H1 (cell line): ENCODE results near the gene EZH1. TPM values are rescaled to one million over a fixed set of nuclear protein-coding genes. Genes with fewer than 3 reads are reported as not detected.

Experiments used
- CTCF ChIA-PET: fragments of 300-600 bp; sonication (Branson Sonifier 250); formaldehyde crosslinking; loops from one replicate; lab custom pipeline; 2021; ENCODE audit not compliant: partially characterized antibody; lab: Charles Lee
- POLR2A ChIA-PET: fragments of 300-600 bp; sonication (Branson Sonifier 250); formaldehyde crosslinking; loops from one replicate; lab custom pipeline; 2021; ENCODE audit warnings: inconsistent platforms; ENCODE audit not compliant: partially characterized antibody; lab: Charles Lee
- DNase-seq, 2 experiments: peaks; one replicate each; pipeline versions ENCODE4 v3.0.0 to v3.0.0-alpha.2; 2010 to 2022; ENCODE audit warnings: low spot score in 2 of 2, low read depth in 1 of 2, mixed read lengths in 1 of 2
- FAIRE-seq: peaks from 2 replicates; lab custom pipeline; 2011; peaks lifted over from hg19 to GRCh38; lab: Jason Lieb, UNC
- H2AFZ ChIP-seq: 2 replicates; pipeline ENCODE4 v1.8.1; 2012; ENCODE audit warnings: low read length, inconsistent platforms
- H2AK5ac ChIP-seq: 2 replicates; pipeline ENCODE4 v1.6.1; 2013; ENCODE audit warnings: low read depth, low read length
- H2BK120ac ChIP-seq: replicated peaks from 2 replicates; pipeline ENCODE3; 2013; ENCODE audit warnings: low read depth, low read length, inconsistent platforms
- H2BK12ac ChIP-seq: 2 replicates; pipeline ENCODE4 v1.6.1; 2013; ENCODE audit warnings: low read depth, low read length
- H2BK15ac ChIP-seq: 2 replicates; pipeline ENCODE4 v1.6.1; 2013; ENCODE audit warnings: low read length
- H2BK20ac ChIP-seq: 2 replicates; pipeline ENCODE4 v1.6.1; 2013; ENCODE audit warnings: low read length
- H2BK5ac ChIP-seq: 2 replicates; pipeline ENCODE4 v1.6.1; 2013; ENCODE audit warnings: low read depth, low read length
- H3K14ac ChIP-seq: 2 replicates; pipeline ENCODE4 v1.6.1; 2013; ENCODE audit warnings: inconsistent platforms; ENCODE audit not compliant: insufficient read length
- H3K18ac ChIP-seq: 2 replicates; pipeline ENCODE4 v1.6.1; 2013; ENCODE audit warnings: low read length; ENCODE audit errors: extremely low read depth
- H3K23ac ChIP-seq: 2 replicates; pipeline ENCODE4 v1.6.1; 2013; ENCODE audit warnings: inconsistent platforms; ENCODE audit not compliant: insufficient read length
- H3K23me2 ChIP-seq: 2 replicates; pipeline ENCODE4 v1.6.1; 2013; ENCODE audit warnings: low read depth, low read length
- H3K27ac ChIP-seq: 2 replicates; pipeline ENCODE4 v1.6.1; 2011; ENCODE audit warnings: low read depth, low read length, inconsistent platforms
- H3K27me3 ChIP-seq, 4 experiments: replicated peaks in 1 of 4; 1 replicate in 1 of 4; 2 replicates in 3 of 4; pipeline versions ENCODE4 v1.6.1 to v1.8.1; 2011 to 2013; ENCODE audit warnings: low read length in 3 of 4, mild to moderate bottlenecking in 3 of 4, inconsistent platforms in 2 of 4, mixed read lengths in 2 of 4, moderate library complexity in 1 of 4; ENCODE audit not compliant: control insufficient read depth in 3 of 4, insufficient read depth in 3 of 4; ENCODE audit errors: extremely low read depth in 1 of 4
- H3K36me3 ChIP-seq, 4 experiments: 2 replicates each; pipeline versions ENCODE4 v1.6.1 to v1.8.1; 2011 to 2013; ENCODE audit warnings: mild to moderate bottlenecking in 4 of 4, low read length in 3 of 4, moderate library complexity in 2 of 4, control low read depth in 1 of 4, inconsistent platforms in 1 of 4; ENCODE audit not compliant: insufficient read depth in 4 of 4, control insufficient read depth in 2 of 4
- H3K4ac ChIP-seq: replicated peaks from 2 replicates; pipeline ENCODE3; 2013; ENCODE audit warnings: low read length, low read depth, mixed read lengths, inconsistent platforms; ENCODE audit not compliant: insufficient read length
- H3K4me1 ChIP-seq, 4 experiments: replicated peaks in 1 of 4; 1 replicate in 1 of 4; 2 replicates in 3 of 4; pipeline versions ENCODE4 v1.6.1 to v1.8.1; 2011 to 2013; ENCODE audit warnings: low read length in 3 of 4, inconsistent platforms in 2 of 4, mixed read lengths in 1 of 4; ENCODE audit not compliant: insufficient read depth in 4 of 4, control insufficient read depth in 3 of 4
- H3K4me2 ChIP-seq, 2 experiments: 2 replicates each; pipeline versions ENCODE4 v1.6.1 to v1.8.1; 2011 to 2013; ENCODE audit warnings: low read depth in 2 of 2, low read length in 2 of 2, control low read depth in 1 of 2, inconsistent platforms in 1 of 2, mild to moderate bottlenecking in 1 of 2; ENCODE audit not compliant: insufficient read depth in 1 of 2
- H3K4me3 ChIP-seq, 4 experiments: fragments of 200-600, 300-600 bp in 1 of 4; sonication (generic), shearing (Covaris generic), sonication (Bioruptor Twin) in 1 of 4; 2 replicates each; pipeline versions ENCODE4 v1.5.1 to v1.8.1; 2011 to 2016; ENCODE audit warnings: low read length in 4 of 4, low read depth in 3 of 4, control low read depth in 2 of 4, inconsistent platforms in 2 of 4, mild to moderate bottlenecking in 2 of 4, mixed read lengths in 1 of 4, moderate library complexity in 1 of 4; ENCODE audit not compliant: insufficient read depth in 2 of 4; ENCODE audit errors: extremely low read depth in 1 of 4
- H3K56ac ChIP-seq: replicated peaks from 2 replicates; pipeline ENCODE3; 2013; ENCODE audit warnings: low read depth, mild to moderate bottlenecking, mixed read lengths, low read length, inconsistent platforms; ENCODE audit not compliant: insufficient read length
- H3K79me1 ChIP-seq: 2 replicates; pipeline ENCODE4 v1.6.1; 2013; ENCODE audit warnings: low read depth, low read length, control low read depth
- H3K79me2 ChIP-seq, 2 experiments: 2 replicates each; pipeline versions ENCODE4 v1.6.1 to v1.8.1; 2012 to 2013; ENCODE audit warnings: low read length in 2 of 2, mild to moderate bottlenecking in 2 of 2, inconsistent platforms in 1 of 2; ENCODE audit not compliant: insufficient read depth in 2 of 2, control insufficient read depth in 1 of 2
- H3K9ac ChIP-seq, 4 experiments: replicated peaks in 1 of 4; 1 replicate in 1 of 4; 2 replicates in 3 of 4; pipeline versions ENCODE4 v1.6.1 to v1.8.1; 2011 to 2013; ENCODE audit warnings: low read depth in 3 of 4, low read length in 3 of 4, control low read depth in 2 of 4, mild to moderate bottlenecking in 2 of 4, moderate library complexity in 2 of 4, inconsistent platforms in 1 of 4; ENCODE audit errors: extremely low read depth in 1 of 4
- H3K9me3 ChIP-seq, 2 experiments: 2 replicates each; pipeline versions ENCODE4 v1.6.1 to v1.8.1; 2012 to 2013; ENCODE audit warnings: mild to moderate bottlenecking in 2 of 2, moderate library complexity in 2 of 2, control low read depth in 1 of 2, inconsistent platforms in 1 of 2, low read depth in 1 of 2, low read length in 1 of 2, mixed read lengths in 1 of 2; ENCODE audit not compliant: insufficient read depth in 2 of 2
- H4K20me1 ChIP-seq, 2 experiments: replicated peaks in 1 of 2; 2 replicates each; pipeline versions ENCODE3 to v1.8.1; 2011 to 2013; ENCODE audit warnings: inconsistent platforms in 2 of 2, low read length in 2 of 2, mild to moderate bottlenecking in 1 of 2; ENCODE audit not compliant: insufficient read depth in 2 of 2, control insufficient read depth in 1 of 2
- H4K5ac ChIP-seq: 2 replicates; pipeline ENCODE4 v1.6.1; 2013; ENCODE audit warnings: low read length, low read depth, mixed read lengths, inconsistent platforms; ENCODE audit not compliant: insufficient read length
- H4K8ac ChIP-seq: 2 replicates; pipeline ENCODE4 v1.8.0; 2013; ENCODE audit warnings: mild to moderate bottlenecking, moderate library complexity, low read length, inconsistent platforms; ENCODE audit not compliant: insufficient read depth; ENCODE audit errors: extremely low read depth
- H4K91ac ChIP-seq: replicated peaks from 2 replicates; pipeline ENCODE3; 2013; ENCODE audit warnings: low read length, mixed read lengths, inconsistent platforms; ENCODE audit not compliant: insufficient read length
- SRF ChIP-seq: IDR thresholded peaks from 2 replicates; pipeline ENCODE4 v1.6.1; 2011; ENCODE audit warnings: mild to moderate bottlenecking, low read depth, low read length, moderate library complexity
- WGBS, 2 experiments: shearing (Covaris generic) in 1 of 2; methylation state at CpG; one replicate each; pipeline versions ENCODE4 v1.1.6 to v1.1.7; 2013 to 2015; ENCODE audit warnings: low lambda C conversion rate in 2 of 2, mixed read lengths in 2 of 2, inconsistent platforms in 1 of 2, low coverage in 1 of 2, missing lambda C conversion rate in 1 of 2; ENCODE audit not compliant: insufficient replicate concordance in 2 of 2, insufficient coverage in 1 of 2, insufficient read length in 1 of 2; ENCODE audit errors: extremely low coverage in 1 of 2, missing lambda C conversion rate in 1 of 2; 5-methylcytosine and 5-hydroxymethylcytosine counted together
- polyA plus RNA-seq, 7 experiments: library from polyadenylated mRNA; depleted of rRNA in 3 of 7; stranded (reverse) in 5 of 7; unstranded in 2 of 7; fragments of >200 nt in 5 of 7; fragments of 200-250 nt in 2 of 7; gene quantifications; 1 replicate in 5 of 7; 2 replicates in 1 of 7; 4 replicates in 1 of 7; pipeline versions ENCODE4 v1.2.1 to v1.2.3, GENCODE V29; 2011 to 2013; ENCODE audit warnings: missing spikeins in 2 of 7, mixed read lengths in 2 of 7
- total RNA-seq: library from RNA; stranded (reverse); fragmentation: NEBNext Ultra II Directional; extraction: Animal tissue kit (Norgen Biotek cat#: 25700); gene quantifications from 2 replicates; pipeline ENCODE4 v1.2.1, GENCODE V29; 2021

EZH1 gene
- total and polyA plus RNA-seq, 2 of the 8 experiments (the other 6 are each of a cell fraction or from before 2014, with no cell fraction given), result 17.4 to 20.8 TPM

GRCh38 chr17:42657824-42658588 is 86.8 kb downstream of the EZH1 start:
- Histone ChIP-seq H3K23me2 (peaks cover 6% of the 10 kb centered on the region; the same call in 1 of the 2 replicates), H2BK12ac (peak overlapping the region; percentile 42; the same call in 1 of the 2 replicates), H3K27me3 (no peaks in the 10 kb centered on the region), H4K91ac (no peak overlapping the region), H3K9me3 (no peaks in the 10 kb centered on the region), H3K56ac (no peak overlapping the region), H3K4me2 (no peak overlapping the region; a peak in 1 of 4 replicates), H4K20me1 (no peaks in the 10 kb centered on the region), H3K4me1 (peaks cover 5 to 11% (median 7%) of the 10 kb centered on the region in 4 experiments; a peak in 6 of 7 replicates), H4K5ac (no peak overlapping the region), H3K23ac (no peak overlapping the region), H2BK15ac (peak overlapping the region; percentile 72; the same call in 1 of the 2 replicates), H2AK5ac (no peak overlapping the region; the same call in 1 of the 2 replicates), H3K4ac (no peak overlapping the region), H3K4me3 (no peak overlapping the region), H3K18ac (no peak overlapping the region), H3K79me1 (no peaks in the 10 kb centered on the region), H3K14ac (no peak overlapping the region), H2BK5ac (no peak overlapping the region), H3K36me3 (0 out of 8 replicates have a peak, but pooled peaks cover 0 to 3% (median 2%) of the 10 kb centered on the region in 4 experiments), H4K8ac (no peak overlapping the region), H3K9ac (no peak overlapping the region), H3K27ac (no peak overlapping the region), H2BK20ac (0 out of 2 replicates have a peak overlapping the region, but pooled peaks have one; percentile 48), H3K79me2 (no peaks in the 10 kb centered on the region), H2BK120ac (no peak overlapping the region), H2AFZ (no peak overlapping the region)
- ChIA-PET POLR2A (interaction anchor here (1.1 to 16.6 kb wide), 2 partner anchors 17 to 82 kb away, joined by 3 to 239 read pairs; partner anchors contain the start of genes CCR10 and PLEKHH3), CTCF (interaction anchor here (1.4 to 6.4 kb wide), 3 partner anchors 19 to 39 kb away, joined by 3 to 36 read pairs (median 9); partner anchors contain the start of genes CCR10 and PLEKHH3)
- FAIRE-seq (no peak), DNase-seq (no peak)
- WGBS, 2 experiments, result 89% methylated on average over 9 of the region's 9 CpGs; no CpG with 5 or more reads in 1 of the 2 experiments
- no peak for TF ChIP-seq SRF
